Kasumi-1 (cell line): Measurements from ENCODE around the gene PBX1.
"Not testable (repeated sequence)": the region's sequence is repeated elsewhere in the genome, so short reads cannot be mapped to it uniquely, and the experiment has no call there.

Experiments
- DNase-seq, 2 experiments: peaks; one replicate each; lab custom pipeline; 2025; lab: John Stamatoyannopoulos, UW

Gene PBX1

DNA sequence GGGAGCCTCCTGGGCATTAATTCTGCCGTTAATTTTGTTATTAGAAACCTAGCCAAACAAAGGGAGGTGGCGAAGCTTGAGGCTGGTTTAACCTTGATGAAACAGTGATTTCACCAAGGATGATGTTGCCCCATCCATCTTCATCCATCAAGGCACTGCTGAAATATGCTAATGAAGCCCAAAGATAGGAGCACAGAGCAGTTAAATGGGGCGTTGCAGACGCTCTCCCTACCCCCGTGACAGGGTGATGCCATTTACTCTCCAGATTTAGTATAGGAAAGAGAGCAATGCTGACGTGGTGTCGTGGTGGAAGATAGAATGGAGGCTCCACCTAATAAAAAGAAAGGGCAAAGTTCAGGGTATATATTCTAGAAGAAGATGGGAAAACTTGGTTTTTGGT lies 84.0 kb downstream of the PBX1 start:
- no peak for DNase-seq

DNA sequence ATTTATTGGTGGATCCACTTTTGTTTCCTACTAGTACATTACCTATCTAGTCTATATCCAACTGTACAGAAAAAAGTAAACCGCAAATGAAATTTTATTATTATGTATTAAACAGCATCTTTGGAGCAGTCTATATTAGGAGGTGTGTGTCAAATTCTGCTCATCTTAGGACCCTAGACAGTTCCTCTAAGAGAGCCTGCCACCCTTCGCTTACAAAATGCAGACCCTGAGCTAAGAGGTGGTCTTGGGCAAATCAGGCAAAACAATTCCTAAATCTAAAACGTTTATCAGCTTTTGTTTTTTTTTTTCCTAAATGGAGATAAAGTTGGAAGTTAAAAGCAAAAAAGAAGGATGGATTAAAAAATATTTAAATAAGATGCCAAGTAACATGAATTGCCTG lies 85.3 kb downstream of the PBX1 start:
- no peak for DNase-seq

DNA sequence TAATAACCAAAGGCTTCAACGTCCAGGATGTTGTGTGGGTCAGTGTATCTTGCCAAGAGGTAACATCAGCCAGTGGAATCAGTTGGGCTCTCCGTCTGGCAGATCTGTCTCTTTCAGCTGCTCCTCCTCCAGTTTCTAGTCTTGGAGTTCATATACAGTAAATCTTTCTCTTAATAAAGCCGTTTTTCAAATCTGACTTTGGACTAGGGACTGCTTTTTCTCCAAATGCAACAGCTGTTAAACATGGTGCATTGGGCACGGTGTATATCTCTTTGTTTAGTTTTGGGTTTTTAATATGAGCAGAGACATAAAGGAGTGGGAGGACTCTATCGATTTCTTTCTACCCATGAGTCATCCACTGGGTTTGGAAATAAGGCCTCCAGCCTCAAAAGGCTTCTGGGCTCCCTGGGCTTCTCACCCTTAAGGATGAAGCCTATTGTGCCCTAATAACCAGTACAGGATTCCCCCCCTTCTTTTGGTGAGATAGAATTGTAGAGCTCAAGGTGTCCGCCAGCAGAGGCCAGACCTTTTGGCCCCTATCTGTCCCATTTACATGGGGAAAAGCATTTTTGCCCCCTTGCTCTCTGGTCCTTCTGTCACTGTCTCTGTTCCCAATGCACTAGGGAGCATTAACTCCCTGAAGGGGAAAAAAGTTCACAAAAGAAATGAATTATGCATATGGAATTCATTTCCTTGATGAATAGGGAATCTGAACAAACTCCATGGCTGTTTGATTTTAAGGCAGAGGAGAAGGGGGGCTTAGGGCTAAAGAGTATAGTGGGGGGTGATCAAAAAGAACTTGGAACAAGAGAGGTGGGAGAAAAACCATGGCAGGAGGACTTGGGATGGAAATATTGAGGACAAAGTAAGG lies 86.0 kb downstream of the PBX1 start:
- no peak for DNase-seq

DNA sequence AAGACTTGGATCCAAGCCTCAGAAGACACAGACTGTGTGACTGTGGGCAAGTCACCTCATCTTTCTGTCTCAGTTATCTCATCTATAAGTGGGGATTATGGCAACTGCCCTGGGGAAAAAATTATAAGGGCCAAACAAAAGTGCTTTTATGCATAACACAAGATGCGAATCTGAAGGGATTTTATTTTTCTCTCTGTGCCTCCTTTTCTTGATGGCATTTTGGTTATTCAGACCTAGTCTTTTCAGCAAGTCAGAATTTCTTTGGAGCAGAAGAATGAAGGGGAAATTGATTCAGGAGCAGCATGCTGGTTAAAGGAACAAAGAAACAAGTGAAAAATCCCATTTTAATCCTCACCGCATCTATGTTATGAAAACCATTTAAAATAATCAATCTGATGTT lies 86.9 kb downstream of the PBX1 start:
- DNase-seq = no peak

DNA sequence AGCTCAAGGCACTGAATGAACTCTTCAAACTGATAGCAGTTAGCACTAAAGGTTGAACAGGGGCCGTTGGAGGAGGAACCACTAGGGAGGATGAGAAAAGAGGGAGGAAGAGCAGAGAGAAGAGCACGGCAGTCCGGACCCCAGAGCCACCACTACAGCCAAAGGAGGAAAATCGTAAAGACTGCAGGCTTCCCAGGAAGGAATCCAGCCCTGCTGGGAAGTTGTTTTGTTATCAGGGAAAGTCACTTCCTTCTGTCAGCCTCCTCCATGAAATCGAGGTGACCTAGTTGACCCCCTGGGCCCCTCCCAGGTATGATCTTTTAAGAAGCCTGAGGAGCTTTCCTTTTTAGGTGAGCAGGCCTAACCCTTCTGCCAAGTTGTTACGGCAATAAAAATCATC lies 88.2 kb downstream of the PBX1 start:
- DNase-seq = no peak

DNA sequence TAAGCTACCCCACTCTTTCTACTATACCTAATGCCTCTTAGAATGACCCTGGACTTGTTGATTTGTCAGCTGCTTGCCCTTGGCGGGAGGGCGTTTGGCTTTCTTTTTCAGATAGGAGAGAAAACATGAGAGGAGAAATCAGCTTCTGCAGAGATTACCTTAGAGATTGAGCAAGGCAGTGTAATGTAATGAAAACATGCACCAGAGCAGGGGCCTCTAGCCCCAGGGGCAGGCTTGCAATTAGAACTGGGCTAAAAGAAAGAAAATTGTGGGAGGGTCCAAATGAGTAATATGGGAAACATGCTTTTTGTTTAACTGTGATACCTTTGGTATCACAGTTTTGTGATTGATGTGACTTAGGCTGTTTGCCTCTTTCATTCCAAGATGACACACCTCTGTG lies 89.7 kb downstream of the PBX1 start:
- DNase-seq = no peak

DNA sequence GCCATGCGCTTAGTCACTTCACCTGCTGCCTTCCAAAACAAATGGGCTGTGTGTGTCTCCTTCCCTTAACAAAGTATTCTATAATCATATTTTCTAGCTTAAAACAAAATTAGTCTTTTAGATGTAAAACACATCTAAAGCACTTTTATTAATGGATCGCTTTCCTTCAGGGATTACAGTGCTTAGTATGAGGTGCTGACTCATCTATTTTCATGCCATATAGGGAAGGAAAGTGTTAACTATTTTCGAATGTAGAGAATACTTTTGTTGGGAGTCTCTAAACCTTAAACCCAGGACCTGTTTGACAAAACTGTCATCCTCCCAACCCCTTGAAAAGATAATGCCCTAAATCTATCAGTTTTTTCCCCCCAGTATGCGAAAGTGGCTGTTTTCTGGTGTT lies 90.2 kb downstream of the PBX1 start:
- DNase-seq = no peak

DNA sequence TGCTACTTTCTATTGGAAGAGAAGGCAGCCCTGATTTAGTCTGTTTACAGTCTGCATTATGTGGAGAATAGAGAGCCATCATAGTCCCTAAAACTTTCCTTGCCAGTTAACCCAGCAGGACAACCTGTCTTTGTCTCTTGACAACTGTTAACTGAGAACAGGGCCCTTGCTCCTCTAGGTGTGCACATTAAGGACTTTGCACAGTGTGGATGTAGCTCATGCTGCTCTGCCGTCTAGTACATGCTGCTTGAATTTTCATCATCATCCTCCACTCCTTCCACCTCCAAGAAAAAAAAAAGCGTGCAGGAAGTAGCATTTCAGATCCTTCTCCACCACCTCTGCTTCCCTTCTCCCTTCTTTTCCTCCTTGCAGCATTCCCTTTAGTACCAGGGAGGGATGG lies 91.5 kb downstream of the PBX1 start:
- no peak for DNase-seq

DNA sequence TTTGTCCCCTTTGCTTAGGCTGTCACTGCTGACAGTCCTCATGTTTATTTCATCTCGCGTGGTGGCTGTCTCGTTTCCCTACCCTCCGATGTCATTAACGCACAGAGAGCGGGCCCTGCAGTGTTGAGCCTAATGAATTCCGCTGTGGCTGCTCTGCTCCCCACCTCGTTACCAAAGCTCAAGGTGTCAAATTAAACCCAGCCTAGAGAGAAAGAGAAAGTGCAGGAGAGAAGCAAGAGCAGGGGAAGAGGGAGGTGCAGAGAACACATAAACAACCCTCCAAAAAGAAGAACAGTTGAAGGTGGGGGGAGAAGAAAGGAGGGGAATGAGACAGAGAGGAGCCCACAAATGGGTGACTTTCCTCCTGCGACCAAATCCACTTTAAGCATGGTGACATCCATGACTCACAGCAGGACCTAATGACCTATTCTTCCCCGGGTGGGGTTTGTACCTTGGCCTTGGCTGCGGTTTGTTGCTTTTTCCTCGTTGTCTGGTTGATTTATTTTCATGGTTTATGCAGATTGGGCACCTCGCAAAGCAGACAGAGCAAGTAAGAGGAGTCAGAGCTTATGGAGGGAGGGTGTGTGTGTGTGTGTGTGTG lies 92.5 kb downstream of the PBX1 start:
- DNase-seq = no peak

DNA sequence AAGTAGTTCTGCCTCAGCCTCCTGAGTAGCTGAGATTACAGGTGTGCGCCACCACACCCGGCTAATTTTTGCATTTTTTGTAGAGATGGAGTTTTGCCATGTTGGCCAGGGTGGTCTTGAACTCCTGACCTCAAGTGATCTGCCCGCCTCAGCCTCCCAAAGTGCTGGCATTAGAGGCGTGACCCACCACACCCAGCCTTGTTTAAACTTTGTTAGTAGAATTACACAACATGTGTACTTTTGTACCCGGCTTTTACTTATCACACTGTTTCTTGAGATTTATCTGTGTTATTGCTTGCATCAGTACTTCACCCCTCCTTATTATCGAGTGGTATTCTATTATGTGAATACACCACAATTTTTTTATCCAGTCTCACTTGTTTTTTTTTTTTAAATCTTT lies 94.0 kb downstream of the PBX1 start:
- not testable (repeated sequence) for DNase-seq

DNA sequence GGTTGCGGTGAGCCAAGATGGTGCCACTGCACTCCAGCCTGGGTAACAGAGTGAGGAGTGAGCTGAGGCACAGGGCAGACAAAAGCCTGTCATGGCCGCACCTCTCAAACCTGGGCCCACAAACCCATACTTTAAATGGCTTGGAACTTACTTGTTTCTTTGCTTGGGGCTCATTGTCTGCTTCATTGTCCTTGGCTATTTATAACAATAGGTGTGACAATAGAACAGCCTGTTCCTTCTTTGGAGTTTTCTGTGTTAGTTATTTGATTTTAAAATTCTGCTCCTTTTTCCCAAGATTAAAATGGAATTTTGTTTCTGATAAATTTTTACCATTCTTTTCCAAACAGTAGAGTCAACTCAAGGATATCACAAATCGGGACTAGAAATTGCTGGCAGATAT lies 94.7 kb downstream of the PBX1 start:
- no peak for DNase-seq

DNA sequence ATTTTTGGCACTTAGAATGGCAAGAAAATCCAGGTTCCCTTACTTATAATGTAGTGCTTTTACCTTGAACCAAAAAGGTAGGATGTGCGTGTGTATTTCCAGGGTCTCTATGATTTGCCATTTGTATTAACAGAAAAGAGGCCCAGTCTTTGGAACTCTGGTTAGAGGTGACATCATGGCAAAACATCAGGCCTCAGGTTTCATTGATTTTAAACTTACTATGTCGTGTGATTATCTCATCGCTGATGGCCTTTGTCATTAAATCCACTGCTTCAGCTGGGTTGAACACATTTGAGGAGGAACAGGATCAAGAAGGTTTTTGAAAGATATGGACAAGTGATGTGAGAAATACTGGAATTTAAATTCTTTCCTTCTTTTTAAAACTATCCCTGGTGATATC lies 95.2 kb downstream of the PBX1 start:
- no peak for DNase-seq

DNA sequence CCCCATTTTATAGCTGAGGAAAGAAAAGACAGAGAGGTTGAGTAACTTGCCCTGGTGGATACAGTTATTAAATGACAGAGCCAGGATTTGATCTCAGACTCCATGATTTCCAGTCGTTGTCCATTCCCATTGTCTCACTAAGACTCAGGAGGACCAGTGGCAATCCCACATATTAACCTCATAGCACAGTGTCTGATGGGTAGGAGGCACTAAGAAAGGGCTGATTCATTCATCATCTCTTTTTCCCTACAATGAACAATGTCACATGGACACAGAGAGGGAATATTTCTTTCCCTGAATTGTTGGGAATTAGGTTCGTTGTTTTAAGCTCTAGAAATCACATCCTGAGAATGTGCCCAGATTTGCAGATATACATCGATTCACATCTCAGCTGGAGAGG lies 99.9 kb downstream of the PBX1 start:
- DNase-seq = no peak

DNA sequence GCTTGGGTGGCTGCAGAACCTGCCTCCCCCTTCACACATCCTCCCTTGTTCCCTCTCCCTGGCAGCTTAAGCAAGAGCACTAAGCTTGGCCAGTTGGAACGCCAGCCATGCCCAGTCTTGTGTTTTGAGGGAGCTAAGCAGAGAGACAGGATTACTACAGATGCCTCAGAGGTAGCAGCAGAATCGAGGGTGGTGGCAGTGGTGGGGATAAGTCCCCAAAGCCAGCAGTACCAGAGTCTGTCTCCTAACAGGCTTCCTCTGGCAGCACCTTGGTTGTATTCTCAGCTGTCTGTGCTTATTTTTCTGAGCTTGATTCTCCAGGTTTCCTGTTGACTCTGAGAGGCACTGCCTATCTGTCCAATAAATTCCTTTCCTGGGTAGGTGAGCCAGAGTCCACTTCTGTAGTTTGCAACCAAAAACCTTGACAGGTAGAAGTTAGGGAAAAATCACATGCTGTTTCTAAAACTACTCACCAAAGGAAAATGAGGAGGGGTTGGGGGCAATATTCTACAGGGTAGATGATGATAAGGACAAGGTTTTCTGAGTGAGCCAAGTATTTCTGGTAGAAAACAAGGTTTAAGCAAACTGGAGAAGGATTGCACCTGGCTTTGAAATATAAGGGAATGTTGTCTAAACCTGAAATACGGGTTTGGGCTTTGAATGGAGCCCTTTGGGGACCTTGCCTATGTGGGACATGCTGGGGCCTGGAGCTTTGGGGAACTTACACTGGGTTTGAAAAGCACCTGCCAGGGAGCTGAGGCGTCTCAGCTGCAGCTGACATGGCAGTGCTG lies 100.8 kb downstream of the PBX1 start:
- DNase-seq = no peak

DNA sequence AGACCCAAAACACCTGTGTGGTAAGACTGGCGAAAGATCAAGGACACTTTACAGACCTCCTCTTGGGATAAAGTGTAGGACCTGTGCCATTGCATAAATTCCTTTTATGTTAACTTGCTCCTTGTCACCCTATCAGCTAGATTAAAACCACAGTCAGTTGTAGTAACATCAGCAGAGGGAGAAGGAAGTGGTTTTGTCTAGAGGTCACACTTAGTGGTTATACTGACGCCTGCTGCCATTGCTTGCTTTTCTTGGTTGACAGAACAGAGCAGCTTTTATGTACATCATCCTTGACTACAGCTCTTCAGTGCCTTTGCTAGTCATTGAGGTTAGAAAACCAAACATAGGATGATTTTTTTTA lies 101.4 kb downstream of the PBX1 start:
- peak; percentile 19 to 56 for DNase-seq

DNA sequence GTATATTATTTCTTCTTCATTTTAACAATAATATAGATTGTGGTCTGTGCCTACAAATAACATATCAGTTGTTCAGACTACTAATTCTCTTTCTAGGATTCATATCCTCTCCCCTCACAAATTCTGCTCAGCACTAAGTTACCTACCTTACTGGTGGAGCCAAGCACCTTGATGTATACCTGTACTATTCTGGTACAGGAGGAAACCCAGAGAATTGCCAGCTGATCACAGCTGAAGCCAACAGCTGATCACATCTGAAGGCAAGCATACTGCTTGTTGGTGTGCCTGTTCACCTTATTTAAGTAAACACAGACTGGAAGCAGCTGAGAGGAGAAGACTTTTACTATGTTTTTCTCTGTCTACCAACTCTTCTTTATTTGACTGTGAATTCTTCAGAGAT lies 101.8 kb downstream of the PBX1 start:
- no peak for DNase-seq

DNA sequence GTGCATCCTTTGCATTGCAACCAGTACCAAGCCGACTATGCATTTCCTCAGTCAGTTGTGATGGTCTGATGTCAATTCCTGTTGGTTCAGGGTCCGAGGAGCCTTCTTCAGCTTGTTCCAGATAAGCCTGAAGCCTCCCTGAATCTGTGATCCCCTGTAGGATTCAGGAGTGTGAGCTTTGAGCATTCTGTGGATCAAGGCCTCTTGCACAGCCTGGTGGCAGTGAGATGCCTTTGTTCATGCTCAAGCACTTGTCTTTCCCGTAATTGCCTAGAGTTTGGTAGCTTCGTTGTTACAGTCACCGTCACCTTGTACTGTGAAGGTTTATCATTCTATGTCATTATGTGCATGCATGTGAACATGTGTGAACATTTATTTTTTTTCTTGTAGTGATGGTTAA lies 103.5 kb downstream of the PBX1 start:
- DNase-seq = no peak

DNA sequence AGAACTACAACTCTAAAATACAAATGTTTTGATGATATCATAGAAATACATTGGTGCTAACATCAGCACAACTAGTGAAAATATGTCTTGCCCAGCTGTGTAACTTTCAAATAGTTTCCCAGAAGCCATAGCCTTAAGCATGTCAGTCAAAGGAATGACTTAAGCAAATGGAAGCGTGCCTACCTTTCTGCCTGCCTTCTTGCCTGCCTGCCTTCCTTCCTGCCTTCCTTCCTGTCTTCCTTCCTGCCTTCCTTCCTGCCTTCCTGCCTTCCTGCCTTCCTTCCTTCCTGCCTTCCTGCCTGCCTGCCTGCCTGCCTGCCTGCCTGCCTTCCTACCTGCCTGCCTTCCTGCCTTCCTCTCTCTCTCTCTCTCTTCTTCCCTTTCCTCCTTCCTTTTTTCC lies 104.0 kb downstream of the PBX1 start:
- DNase-seq = no peak

DNA sequence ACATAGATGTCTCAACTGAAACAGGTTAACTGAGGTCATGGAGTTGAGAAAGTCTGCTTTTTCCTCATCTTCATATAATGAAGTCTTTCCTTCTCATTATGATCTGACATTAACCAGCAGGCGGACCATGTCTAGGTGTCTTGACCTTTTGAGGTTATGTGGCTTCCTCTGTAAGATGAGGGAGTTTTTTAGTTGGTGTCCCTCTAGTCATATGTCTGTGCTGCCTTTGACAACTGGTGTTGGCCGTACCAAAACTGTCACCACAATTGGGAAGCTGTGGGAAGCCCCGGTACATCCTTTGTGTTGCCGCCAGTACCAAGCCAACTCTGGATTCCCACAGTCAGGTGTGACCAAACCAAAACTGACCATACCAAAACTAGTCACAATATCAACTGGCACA lies 105.1 kb downstream of the PBX1 start:
- DNase-seq = no peak

DNA sequence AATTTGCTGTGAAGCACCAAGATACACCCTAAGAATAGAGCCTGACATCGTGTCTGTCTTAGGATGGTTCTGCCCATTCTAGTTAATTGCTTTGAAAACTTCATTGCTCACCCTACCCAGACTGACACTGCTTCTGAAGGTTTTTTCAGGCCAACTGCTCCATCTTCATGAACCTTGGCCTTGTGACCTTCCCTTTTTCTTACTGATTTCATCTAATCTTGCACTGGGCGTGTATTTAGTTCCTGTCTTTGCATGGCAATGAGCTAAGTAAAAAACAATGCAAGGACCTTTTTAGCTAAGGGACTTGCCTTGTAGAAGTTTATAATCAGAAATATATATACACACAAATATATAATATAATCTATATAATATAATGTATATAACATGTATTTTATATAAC lies 108.0 kb downstream of the PBX1 start:
- DNase-seq = no peak

DNA sequence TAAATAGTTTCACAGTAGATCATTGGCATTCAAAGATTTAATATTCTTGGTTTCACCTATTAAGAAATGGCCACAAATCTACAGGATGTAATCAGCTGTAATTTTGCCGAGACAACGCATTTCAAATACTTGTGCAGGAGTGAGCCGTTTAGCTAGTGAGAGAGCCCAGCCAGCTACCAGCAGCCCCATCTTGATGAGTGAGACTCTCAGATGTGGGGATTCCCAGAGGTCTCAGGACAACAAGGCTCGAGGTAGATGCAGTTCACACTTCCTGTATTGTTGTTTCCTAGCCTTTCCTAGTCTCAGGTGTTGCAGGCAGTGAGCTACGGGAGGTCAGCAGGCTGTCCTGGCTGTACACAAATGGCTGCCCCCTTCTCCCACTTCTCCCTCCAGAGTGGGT lies 108.6 kb downstream of the PBX1 start:
- no peak for DNase-seq

DNA sequence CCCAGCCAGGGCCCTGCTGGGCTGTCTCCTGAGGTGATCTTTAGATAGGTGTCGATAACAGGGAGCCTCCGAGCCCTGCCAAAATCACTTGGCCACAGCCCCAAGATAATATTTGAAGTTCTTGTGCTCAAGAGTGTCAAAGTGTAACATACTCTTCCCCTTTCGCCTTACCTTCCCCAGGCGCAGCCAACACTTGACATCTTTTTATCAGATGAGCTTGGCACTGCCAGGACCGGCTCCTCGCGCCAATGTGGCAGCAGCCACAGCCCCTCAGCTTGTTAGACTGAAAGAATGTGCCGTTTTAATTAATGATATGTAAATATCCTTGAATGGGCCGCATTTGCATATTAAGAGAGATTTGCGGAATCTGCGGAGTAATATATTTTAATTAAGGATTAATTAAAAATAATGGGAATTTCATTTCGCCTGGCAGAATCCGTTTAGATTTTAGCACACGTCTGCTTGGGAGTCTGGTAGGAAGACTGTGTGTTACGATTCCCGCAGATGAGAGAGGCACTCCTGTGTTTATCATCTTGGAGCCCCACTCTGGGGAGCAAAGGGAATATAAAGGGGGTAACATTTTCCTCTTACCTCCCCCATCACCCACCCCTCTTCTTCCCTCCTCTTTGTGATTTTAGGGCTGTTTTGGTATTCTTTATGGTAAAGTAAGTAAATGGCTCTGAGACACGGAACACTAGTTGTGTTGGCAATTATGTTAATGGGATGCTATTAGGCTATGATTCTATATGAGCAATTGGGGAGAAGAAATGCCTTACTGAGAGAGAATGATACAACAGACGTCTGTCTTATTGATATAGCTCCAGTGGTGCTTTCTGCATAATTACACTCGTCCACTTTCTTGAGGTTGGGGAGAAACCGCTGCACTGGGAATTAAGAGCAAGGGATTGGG lies 109.8 kb downstream of the PBX1 start:
- DNase-seq = no peak
